HG03354 (cell line): ENCODE data around the gene SH3BGRL2.
"Not testable (repeated sequence)": the region's sequence is repeated elsewhere in the genome, so short reads cannot be mapped to it uniquely, and the experiment has no call there.

ENCODE experiments used
- ATAC-seq: cut with Tn5 transposase; IDR thresholded peaks from one replicate; pipeline ENCODE4 v1.9.1; 2021; ENCODE audit warnings: mild to moderate bottlenecking; ENCODE audit not compliant: unreplicated experiment, poor library complexity, severe bottlenecking

Gene SH3BGRL2

GRCh38 chr6:79613912-79614311 is 17.2 kb upstream of the SH3BGRL2 start:
- no peak for ATAC-seq

- ATAC-seq, result peak; percentile 64
These were observed 16.5 kb upstream of the SH3BGRL2 start for GRCh38 chr6:79614326-79615305.

- no peak for ATAC-seq
These were observed 13.6 kb upstream of the SH3BGRL2 start for GRCh38 chr6:79617518-79617941.

GRCh38 chr6:79618425-79618824 is 12.7 kb upstream of the SH3BGRL2 start:
- not testable (repeated sequence) for ATAC-seq

GRCh38 chr6:79621579-79621978 is 9.6 kb upstream of the SH3BGRL2 start:
- ATAC-seq, result no peak

- ATAC-seq, result no peak
These were observed 8.8 kb upstream of the SH3BGRL2 start for GRCh38 chr6:79622364-79622763.

- ATAC-seq, result no peak
These were observed 8.0 kb upstream of the SH3BGRL2 start for GRCh38 chr6:79623106-79623505.

GRCh38 chr6:79625746-79626145 is 5.4 kb upstream of the SH3BGRL2 start:
- ATAC-seq, result no peak

- no peak for ATAC-seq
These were observed 4.3 kb upstream of the SH3BGRL2 start for GRCh38 chr6:79626811-79627210.

GRCh38 chr6:79627422-79627821 is 3.7 kb upstream of the SH3BGRL2 start:
- no peak for ATAC-seq

- ATAC-seq, result no peak
These were observed 2.5 kb upstream of the SH3BGRL2 start for GRCh38 chr6:79628466-79629288.

GRCh38 chr6:79630380-79630882 is 698 bp upstream of the SH3BGRL2 start:
- ATAC-seq, result no peak

- no peak for ATAC-seq
These were observed 604 bp downstream of the SH3BGRL2 start for GRCh38 chr6:79631693-79632172.

- no peak for ATAC-seq
These were observed 1.5 kb downstream of the SH3BGRL2 start for GRCh38 chr6:79632580-79632979.

GRCh38 chr6:79634491-79635231 is 3.5 kb downstream of the SH3BGRL2 start:
- no peak for ATAC-seq

- no peak for ATAC-seq
These were observed 4.1 kb downstream of the SH3BGRL2 start for GRCh38 chr6:79635232-79635543.

GRCh38 chr6:79636673-79637072 is 5.5 kb downstream of the SH3BGRL2 start:
- ATAC-seq, result no peak

- ATAC-seq, result no peak
These were observed 9.3 kb downstream of the SH3BGRL2 start for GRCh38 chr6:79640146-79641111.

- peak; percentile 72 for ATAC-seq
These were observed 14.9 kb downstream of the SH3BGRL2 start for GRCh38 chr6:79646006-79646405.
